Endothelial cell (in vitro differentiated cells): ENCODE measurements around the gene RFX7. TPM values are rescaled to one million over a fixed set of nuclear protein-coding genes. Genes with fewer than 3 reads are reported as not detected.

Experiments used
- DNase-seq: peaks from one replicate; pipeline ENCODE4 v3.0.0; 2021; ENCODE audit warnings: low spot score
- H3K27ac Mint-ChIP-seq: one replicate; pipeline ENCODE4 v1.8.0; 2021; ENCODE audit warnings: mixed read lengths, inconsistent platforms; ENCODE audit not compliant: unreplicated experiment
- H3K27me3 Mint-ChIP-seq: one replicate; pipeline ENCODE4 v1.8.0; 2021; ENCODE audit warnings: mild to moderate bottlenecking, moderate library complexity, mixed read lengths, inconsistent platforms; ENCODE audit not compliant: unreplicated experiment
- H3K36me3 Mint-ChIP-seq: one replicate; pipeline ENCODE4 v1.8.0; 2021; ENCODE audit warnings: mild to moderate bottlenecking, low read depth, mixed read lengths, inconsistent platforms; ENCODE audit not compliant: unreplicated experiment
- H3K4me1 Mint-ChIP-seq: one replicate; pipeline ENCODE4 v1.8.0; 2021; ENCODE audit warnings: mild to moderate bottlenecking, mixed read lengths, inconsistent platforms; ENCODE audit not compliant: unreplicated experiment
- H3K4me3 Mint-ChIP-seq: one replicate; pipeline ENCODE4 v1.8.0; 2021; ENCODE audit warnings: mild to moderate bottlenecking, mixed read lengths, inconsistent platforms; ENCODE audit not compliant: unreplicated experiment
- H3K9me3 Mint-ChIP-seq: one replicate; pipeline ENCODE4 v1.8.0; 2021; ENCODE audit warnings: mixed read lengths, inconsistent platforms; ENCODE audit not compliant: unreplicated experiment
- CTCF ChIP-seq: fragments of 200-600 bp; sonication (generic); IDR thresholded peaks from one replicate; pipeline ENCODE4 v1.5.0; 2021; ENCODE audit warnings: antibody characterized with exemption; ENCODE audit not compliant: unreplicated experiment
- total RNA-seq: library from RNA; stranded (reverse); fragmentation: NEBNext Ultra II Directional; extraction: Animal tissue kit (Norgen Biotek cat#: 25700); gene quantifications from one replicate; pipeline ENCODE4 v1.2.1, GENCODE V29; 2021; ENCODE audit not compliant: unreplicated experiment

Gene RFX7
- total RNA-seq, 1 donor from 2014 or later = 37.7 TPM

GRCh38 chr15:56077081-56077480 is 166.6 kb downstream of the RFX7 start:
- H3K27me3 Mint-ChIP-seq = no peaks in the 10 kb centered on the region
- H3K27ac Mint-ChIP-seq = no peak overlapping the region
- no peak for TF ChIP-seq CTCF
- H3K4me3 Mint-ChIP-seq = no peak overlapping the region
- no peak for DNase-seq
- H3K36me3 Mint-ChIP-seq = no peaks in the 10 kb centered on the region
- H3K4me1 Mint-ChIP-seq = no peaks in the 10 kb centered on the region
- H3K9me3 Mint-ChIP-seq = no peaks in the 10 kb centered on the region

- Mint-ChIP-seq H3K27me3 (no peaks in the 10 kb centered on the region), H3K36me3 (no peaks in the 10 kb centered on the region), H3K27ac (no peak overlapping the region), H3K4me3 (no peak overlapping the region), H3K9me3 (no peaks in the 10 kb centered on the region), H3K4me1 (no peaks in the 10 kb centered on the region)
- no peak for DNase-seq
- no peak for TF ChIP-seq CTCF
Observed at GRCh38 chr15:56076640-56077039, 167.0 kb downstream of the RFX7 start.

GRCh38 chr15:56074481-56075265 is 169.0 kb downstream of the RFX7 start:
- H3K27ac Mint-ChIP-seq = no peak overlapping the region
- H3K36me3 Mint-ChIP-seq = no peaks in the 10 kb centered on the region
- no peaks in the 10 kb centered on the region for H3K4me1 Mint-ChIP-seq
- no peak overlapping the region for H3K4me3 Mint-ChIP-seq
- no peak for TF ChIP-seq CTCF
- DNase-seq = no peak
- H3K27me3 Mint-ChIP-seq = no peaks in the 10 kb centered on the region
- H3K9me3 Mint-ChIP-seq = no peaks in the 10 kb centered on the region

- H3K36me3 Mint-ChIP-seq = no peaks in the 10 kb centered on the region
- TF ChIP-seq CTCF = no peak
- peaks cover 1% of the 10 kb centered on the region for H3K27me3 Mint-ChIP-seq
- DNase-seq = no peak
- no peaks in the 10 kb centered on the region for H3K9me3 Mint-ChIP-seq
- H3K4me1 Mint-ChIP-seq = no peaks in the 10 kb centered on the region
- H3K4me3 Mint-ChIP-seq = no peak overlapping the region
- H3K27ac Mint-ChIP-seq = no peak overlapping the region
Observed at GRCh38 chr15:56064152-56064551, 179.5 kb downstream of the RFX7 start.

GRCh38 chr15:56059716-56060115 is 184.0 kb downstream of the RFX7 start:
- Mint-ChIP-seq H3K36me3 (no peaks in the 10 kb centered on the region), H3K4me1 (no peaks in the 10 kb centered on the region), H3K27ac (no peak overlapping the region), H3K4me3 (no peak overlapping the region), H3K27me3 (peaks cover 1% of the 10 kb centered on the region), H3K9me3 (no peaks in the 10 kb centered on the region)
- TF ChIP-seq CTCF = no peak
- DNase-seq = no peak
